NT2/D1 (cell line): ENCODE measurements around the gene HSFX2.

ENCODE experiments used
- YY1 ChIP-seq: IDR thresholded peaks from 2 replicates; pipeline ENCODE4 v1.6.1; 2011; ENCODE audit not compliant: insufficient read length, insufficient read depth
- ZNF274 ChIP-seq: IDR thresholded peaks from 2 replicates; pipeline ENCODE4 v1.6.1; 2011; ENCODE audit warnings: mild to moderate bottlenecking, low read depth, low read length

GRCh38 chrX:149638860-149639259, 43.7 kb upstream of the HSFX2 start:
- no peak for TF ChIP-seq YY1
- no peak for TF ChIP-seq ZNF274
